ENCODE data around the gene SPATA3.
A peak's percentile ranks its signal among the peaks of the same experiment; 100 is the strongest.
"Not testable (repeated sequence)": the region's sequence is repeated elsewhere in the genome, so short reads cannot be mapped to it uniquely, and the experiment has no call there.

SPATA3 gene

GRCh38 chr2:230956827-230957755, 38.8 kb upstream of the SPATA3 start:
- H3K27me3 ChIP-seq (ENCODE audit: low read depth, low read length), result peaks cover 14% of the 10 kb centered on the region
- no peaks in the 10 kb centered on the region for H3K4me1 ChIP-seq (ENCODE audit: control insufficient read depth in 1 of 2, insufficient read depth in 2 of 2, low read length in 2 of 2)
- H3K4me3 ChIP-seq (ENCODE audit: low read depth in 1 of 2, low read length in 2 of 2), result peak overlapping the region; percentile 41 to 49
- H3K36me3 ChIP-seq (ENCODE audit: control insufficient read depth in 1 of 2, insufficient read depth in 2 of 2, low read length in 2 of 2), result no peaks in the 10 kb centered on the region
- H3K9me3 ChIP-seq (ENCODE audit: control insufficient read depth in 1 of 2, low read length in 2 of 2), result no peaks in the 10 kb centered on the region
- no peak overlapping the region for H3K27ac ChIP-seq (ENCODE audit: low read length)

DNA sequence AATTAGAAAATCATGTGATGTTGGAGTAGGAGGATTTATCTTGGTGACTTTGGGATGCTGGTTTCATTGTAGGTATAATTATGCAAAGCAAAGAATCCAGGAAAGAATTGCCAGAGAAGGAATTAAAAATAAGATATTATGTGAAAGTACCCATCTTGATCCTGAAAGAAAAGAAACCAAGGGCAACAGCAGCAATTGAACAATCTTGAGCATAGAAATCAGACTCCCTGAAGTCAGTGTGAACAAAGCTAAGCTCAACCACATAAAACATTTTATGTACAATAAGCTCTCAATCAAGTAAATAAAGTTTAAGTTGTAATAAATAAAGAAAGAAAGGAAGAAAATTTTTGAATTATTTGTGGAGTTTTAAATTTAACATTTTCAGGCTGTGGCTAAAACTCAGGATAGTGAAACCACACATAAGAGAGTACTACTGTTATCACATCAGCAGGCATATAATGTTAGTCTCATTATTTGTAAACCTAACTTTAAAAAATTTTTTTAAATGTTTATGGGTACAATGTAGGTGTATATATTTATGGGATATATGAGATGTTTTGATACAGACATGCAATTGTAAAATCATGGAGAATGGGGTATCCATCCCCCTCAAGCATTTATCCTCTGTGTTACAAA, 38.0 kb upstream of the SPATA3 start:
- Histone ChIP-seq H3K27me3 (ENCODE audit: low read depth, low read length) (peaks cover 14% of the 10 kb centered on the region), H3K4me1 (ENCODE audit: control insufficient read depth in 1 of 2, insufficient read depth in 2 of 2, low read length in 2 of 2) (no peaks in the 10 kb centered on the region), H3K36me3 (ENCODE audit: control insufficient read depth in 1 of 2, insufficient read depth in 2 of 2, low read length in 2 of 2) (no peaks in the 10 kb centered on the region), H3K9me3 (ENCODE audit: control insufficient read depth in 1 of 2, low read length in 2 of 2) (no peaks in the 10 kb centered on the region), H3K27ac (ENCODE audit: low read length) (no peak overlapping the region), H3K4me3 (ENCODE audit: low read depth in 1 of 2, low read length in 2 of 2) (peak overlapping the region; percentile 41 to 49)

GRCh38 chr2:230958820-230959756, 36.8 kb upstream of the SPATA3 start:
- no peak overlapping the region for H3K4me3 ChIP-seq (ENCODE audit: low read depth in 1 of 2, low read length in 2 of 2)
- peaks cover 14% of the 10 kb centered on the region for H3K27me3 ChIP-seq (ENCODE audit: low read depth, low read length)
- H3K36me3 ChIP-seq (ENCODE audit: control insufficient read depth in 1 of 2, insufficient read depth in 2 of 2, low read length in 2 of 2), result no peaks in the 10 kb centered on the region
- no peaks in the 10 kb centered on the region for H3K4me1 ChIP-seq (ENCODE audit: control insufficient read depth in 1 of 2, insufficient read depth in 2 of 2, low read length in 2 of 2)
- no peaks in the 10 kb centered on the region for H3K9me3 ChIP-seq (ENCODE audit: control insufficient read depth in 1 of 2, low read length in 2 of 2)
- no peak overlapping the region for H3K27ac ChIP-seq (ENCODE audit: low read length)

DNA sequence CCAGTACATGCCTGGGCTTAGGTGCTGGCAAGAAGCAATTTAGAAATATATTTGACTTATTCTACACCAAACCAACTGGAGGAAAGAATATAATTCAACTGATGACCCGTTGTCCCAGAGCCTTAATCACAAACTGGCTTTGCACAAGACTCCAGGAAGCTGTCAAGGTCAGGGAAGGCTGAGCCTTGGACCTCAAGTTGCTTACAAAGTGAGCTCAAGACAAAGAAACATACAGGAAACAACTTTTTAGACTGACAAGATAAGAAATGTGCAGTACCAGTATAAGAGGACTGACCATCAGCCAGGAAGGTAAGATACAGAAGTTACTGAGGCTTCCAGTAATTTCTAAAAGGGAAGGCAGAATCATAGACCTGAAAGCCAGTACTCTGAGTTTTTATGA, 35.9 kb upstream of the SPATA3 start:
- Histone ChIP-seq H3K27me3 (ENCODE audit: low read depth, low read length) (peaks cover 14% of the 10 kb centered on the region), H3K4me3 (ENCODE audit: low read depth in 1 of 2, low read length in 2 of 2) (no peak overlapping the region), H3K27ac (ENCODE audit: low read length) (no peak overlapping the region), H3K9me3 (ENCODE audit: control insufficient read depth in 1 of 2, low read length in 2 of 2) (no peaks in the 10 kb centered on the region), H3K36me3 (ENCODE audit: control insufficient read depth in 1 of 2, insufficient read depth in 2 of 2, low read length in 2 of 2) (no peaks in the 10 kb centered on the region), H3K4me1 (ENCODE audit: control insufficient read depth in 1 of 2, insufficient read depth in 2 of 2, low read length in 2 of 2) (no peaks in the 10 kb centered on the region)

DNA sequence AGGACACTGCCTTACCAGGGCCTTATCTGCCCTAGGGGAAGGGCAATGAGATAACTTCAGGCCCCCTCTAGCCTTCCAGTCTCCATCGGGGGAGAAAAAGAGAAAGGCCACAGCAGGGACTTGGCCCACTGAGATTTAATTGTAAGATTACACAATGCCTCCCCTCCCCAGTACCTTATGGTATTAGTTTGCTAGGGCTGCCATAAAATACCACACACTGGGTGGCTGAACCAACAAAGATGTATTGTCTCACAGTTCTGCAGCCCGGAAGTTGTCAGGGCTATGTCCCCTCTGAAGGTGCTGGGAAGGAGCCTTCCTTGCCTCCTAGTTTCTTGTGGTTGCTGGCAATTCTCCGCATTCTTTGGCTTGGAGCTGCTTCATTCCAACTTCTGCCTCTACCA, 34.8 kb upstream of the SPATA3 start:
- Histone ChIP-seq H3K4me1 (ENCODE audit: control insufficient read depth in 1 of 2, insufficient read depth in 2 of 2, low read length in 2 of 2) (no peaks in the 10 kb centered on the region), H3K4me3 (ENCODE audit: low read depth in 1 of 2, low read length in 2 of 2) (no peak overlapping the region), H3K36me3 (ENCODE audit: control insufficient read depth in 1 of 2, insufficient read depth in 2 of 2, low read length in 2 of 2) (no peaks in the 10 kb centered on the region), H3K27ac (ENCODE audit: low read length) (no peak overlapping the region), H3K9me3 (ENCODE audit: control insufficient read depth in 1 of 2, low read length in 2 of 2) (no peaks in the 10 kb centered on the region), H3K27me3 (ENCODE audit: low read depth, low read length) (peaks cover 14% of the 10 kb centered on the region)

GRCh38 chr2:230964136-230964730, 31.7 kb upstream of the SPATA3 start:
- no peaks in the 10 kb centered on the region for H3K27me3 ChIP-seq (ENCODE audit: low read depth, low read length)
- no peaks in the 10 kb centered on the region for H3K9me3 ChIP-seq (ENCODE audit: control insufficient read depth in 1 of 2, low read length in 2 of 2)
- H3K4me1 ChIP-seq (ENCODE audit: control insufficient read depth in 1 of 2, insufficient read depth in 2 of 2, low read length in 2 of 2), result peaks cover 0 to 3% of the 10 kb centered on the region in 2 donors
- no peaks in the 10 kb centered on the region for H3K36me3 ChIP-seq (ENCODE audit: control insufficient read depth in 1 of 2, insufficient read depth in 2 of 2, low read length in 2 of 2)
- H3K27ac ChIP-seq (ENCODE audit: low read length), result no peak overlapping the region
- H3K4me3 ChIP-seq (ENCODE audit: low read depth in 1 of 2, low read length in 2 of 2), result no peak overlapping the region

DNA sequence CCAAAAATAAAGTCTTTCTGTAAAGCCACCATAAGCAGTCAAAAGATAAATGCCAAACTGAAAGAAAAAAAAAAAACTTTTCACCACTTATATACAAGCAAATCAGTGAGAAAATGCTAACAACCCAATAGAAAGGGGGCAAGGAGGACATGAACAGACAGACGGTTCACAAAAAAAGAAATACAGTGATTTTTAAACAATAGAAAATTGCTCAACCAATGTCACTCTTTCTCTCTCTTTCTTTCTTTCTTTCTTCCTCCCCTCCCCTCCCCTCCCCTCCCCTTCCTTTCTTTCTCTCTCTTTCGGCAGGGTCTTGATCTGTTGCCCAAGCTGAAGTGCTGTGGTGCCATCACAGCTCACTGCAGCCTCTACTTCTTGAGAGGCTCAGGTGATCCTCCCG, 28.8 kb upstream of the SPATA3 start:
- Histone ChIP-seq H3K27me3 (ENCODE audit: low read depth, low read length) (no peaks in the 10 kb centered on the region), H3K36me3 (ENCODE audit: control insufficient read depth in 1 of 2, insufficient read depth in 2 of 2, low read length in 2 of 2) (no peaks in the 10 kb centered on the region), H3K4me3 (ENCODE audit: low read depth in 1 of 2, low read length in 2 of 2) (no peak overlapping the region), H3K4me1 (ENCODE audit: control insufficient read depth in 1 of 2, insufficient read depth in 2 of 2, low read length in 2 of 2) (peaks cover 0 to 3% of the 10 kb centered on the region in 2 donors), H3K9me3 (ENCODE audit: control insufficient read depth in 1 of 2, low read length in 2 of 2) (no peaks in the 10 kb centered on the region), H3K27ac (ENCODE audit: low read length) (no peak overlapping the region)

DNA sequence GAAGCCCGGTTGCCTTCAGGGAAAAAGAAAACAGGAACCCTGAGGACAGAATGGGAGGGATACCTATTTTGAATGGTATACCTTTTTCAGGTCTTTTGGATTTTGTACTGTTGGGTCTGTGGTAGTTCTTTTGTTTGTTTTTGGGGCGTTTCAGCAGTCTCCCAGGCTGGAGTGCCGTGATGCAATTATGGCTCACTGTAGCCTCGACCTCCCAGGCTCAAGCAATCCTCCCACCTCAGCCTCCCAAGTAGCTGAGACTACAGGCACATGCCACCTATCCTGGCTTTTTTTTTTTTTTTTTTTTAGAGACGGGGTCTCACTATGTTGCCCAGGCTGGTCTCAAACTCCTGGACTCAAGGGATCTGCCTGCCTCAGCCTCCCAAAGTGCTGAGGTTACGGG, 27.6 kb upstream of the SPATA3 start:
- H3K27me3 ChIP-seq (ENCODE audit: low read depth, low read length); H3K9me3 ChIP-seq (ENCODE audit: control insufficient read depth in 1 of 2, low read length in 2 of 2); H3K36me3 ChIP-seq (ENCODE audit: control insufficient read depth in 1 of 2, insufficient read depth in 2 of 2, low read length in 2 of 2); H3K4me3 ChIP-seq (ENCODE audit: low read depth in 1 of 2, low read length in 2 of 2); H3K4me1 ChIP-seq (ENCODE audit: control insufficient read depth in 1 of 2, insufficient read depth in 2 of 2, low read length in 2 of 2); H3K27ac ChIP-seq (ENCODE audit: low read length): not testable (repeated sequence)

- Histone ChIP-seq H3K9me3 (ENCODE audit: control insufficient read depth in 1 of 2, low read length in 2 of 2) (no peaks in the 10 kb centered on the region), H3K27me3 (ENCODE audit: low read depth, low read length) (no peaks in the 10 kb centered on the region), H3K36me3 (ENCODE audit: control insufficient read depth in 1 of 2, insufficient read depth in 2 of 2, low read length in 2 of 2) (no peaks in the 10 kb centered on the region), H3K4me3 (ENCODE audit: low read depth in 1 of 2, low read length in 2 of 2) (no peak overlapping the region), H3K4me1 (ENCODE audit: control insufficient read depth in 1 of 2, insufficient read depth in 2 of 2, low read length in 2 of 2) (peaks cover 0 to 3% of the 10 kb centered on the region in 2 donors), H3K27ac (ENCODE audit: low read length) (no peak overlapping the region)
Measured at GRCh38 chr2:230968921-230969658, 26.8 kb upstream of the SPATA3 start.

DNA sequence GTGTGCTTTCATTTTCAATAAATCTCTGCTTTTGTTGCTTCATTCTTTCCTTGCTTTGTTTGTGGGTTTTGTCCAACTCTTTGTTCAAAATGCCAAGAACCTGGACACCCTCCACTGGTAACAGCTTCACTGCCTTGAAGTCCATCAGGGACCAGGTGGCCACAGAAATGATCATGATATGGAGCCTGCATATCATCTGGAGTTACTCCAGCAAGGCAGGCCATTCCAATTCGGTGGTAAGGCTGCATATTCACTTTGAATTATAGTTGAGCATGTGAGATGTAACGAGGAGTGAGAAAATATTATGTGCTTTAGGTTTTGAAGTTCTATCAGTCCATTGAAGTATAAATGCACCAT, 26.3 kb upstream of the SPATA3 start:
- no peaks in the 10 kb centered on the region for H3K27me3 ChIP-seq (ENCODE audit: low read depth, low read length)
- H3K4me1 ChIP-seq (ENCODE audit: control insufficient read depth in 1 of 2, insufficient read depth in 2 of 2, low read length in 2 of 2), result peaks cover 0 to 3% of the 10 kb centered on the region in 2 donors
- H3K9me3 ChIP-seq (ENCODE audit: control insufficient read depth in 1 of 2, low read length in 2 of 2), result no peaks in the 10 kb centered on the region
- H3K36me3 ChIP-seq (ENCODE audit: control insufficient read depth in 1 of 2, insufficient read depth in 2 of 2, low read length in 2 of 2), result no peaks in the 10 kb centered on the region
- no peak overlapping the region for H3K4me3 ChIP-seq (ENCODE audit: low read depth in 1 of 2, low read length in 2 of 2)
- no peak overlapping the region for H3K27ac ChIP-seq (ENCODE audit: low read length)
